RPMI8226 (cell line): ENCODE data around the gene FBXO48.
"Not testable (repeated sequence)": the region's sequence is repeated elsewhere in the genome, so short reads cannot be mapped to it uniquely, and the experiment has no call there.

Source experiments
- DNase-seq: peaks from one replicate; pipeline ENCODE4 v3.0.0-alpha.2; 2015

The FBXO48 gene

GRCh38 chr2:68469935-68470334, 2.8 kb upstream of the FBXO48 start:
- DNase-seq, result no peak

GRCh38 chr2:68468801-68469200, 1.7 kb upstream of the FBXO48 start:
- no peak for DNase-seq

GRCh38 chr2:68466778-68467076, 367 bp downstream of the FBXO48 start:
- no peak for DNase-seq

- peak; percentile 75 for DNase-seq
Observed at GRCh38 chr2:68466361-68466777, 725 bp downstream of the FBXO48 start.

- peak; percentile 79 for DNase-seq
Observed at GRCh38 chr2:68465081-68465916, 1.8 kb downstream of the FBXO48 start.

GRCh38 chr2:68464651-68465050, 2.4 kb downstream of the FBXO48 start:
- no peak for DNase-seq

GRCh38 chr2:68463287-68463877, 3.7 kb downstream of the FBXO48 start:
- DNase-seq, result peak; percentile 55

- no peak for DNase-seq
Observed at GRCh38 chr2:68458981-68459380, 8.1 kb downstream of the FBXO48 start.

GRCh38 chr2:68456198-68456597, 10.9 kb downstream of the FBXO48 start:
- no peak for DNase-seq

- DNase-seq, result no peak
Observed at GRCh38 chr2:68454719-68455118, 12.4 kb downstream of the FBXO48 start.

GRCh38 chr2:68453761-68454360, 13.2 kb downstream of the FBXO48 start:
- DNase-seq, result no peak

- no peak for DNase-seq
Observed at GRCh38 chr2:68452158-68452900, 14.8 kb downstream of the FBXO48 start.

- DNase-seq, result no peak
Observed at GRCh38 chr2:68448671-68449653, 18.1 kb downstream of the FBXO48 start.

- DNase-seq, result no peak
Observed at GRCh38 chr2:68447118-68447517, 20.0 kb downstream of the FBXO48 start.

- DNase-seq, result not testable (repeated sequence)
Observed at GRCh38 chr2:68446425-68446824, 20.7 kb downstream of the FBXO48 start.

GRCh38 chr2:68441994-68442322, 25.1 kb downstream of the FBXO48 start:
- no peak for DNase-seq

GRCh38 chr2:68441179-68441993, 25.7 kb downstream of the FBXO48 start:
- DNase-seq, result peak; percentile 95

- no peak for DNase-seq
Observed at GRCh38 chr2:68438455-68439303, 28.4 kb downstream of the FBXO48 start.

- DNase-seq, result no peak
Observed at GRCh38 chr2:68436270-68436669, 30.8 kb downstream of the FBXO48 start.

GRCh38 chr2:68435615-68436014, 31.5 kb downstream of the FBXO48 start:
- DNase-seq, result no peak

GRCh38 chr2:68434981-68435380, 32.1 kb downstream of the FBXO48 start:
- no peak for DNase-seq
